Measurements from ENCODE around the gene SNAPC3. TPM values are rescaled to one million over a fixed set of nuclear protein-coding genes. Genes with fewer than 3 reads are reported as not detected.

The SNAPC3 gene
- 10 to 100 TPM; 30.3 to 32.1 TPM for total RNA-seq

DNA sequence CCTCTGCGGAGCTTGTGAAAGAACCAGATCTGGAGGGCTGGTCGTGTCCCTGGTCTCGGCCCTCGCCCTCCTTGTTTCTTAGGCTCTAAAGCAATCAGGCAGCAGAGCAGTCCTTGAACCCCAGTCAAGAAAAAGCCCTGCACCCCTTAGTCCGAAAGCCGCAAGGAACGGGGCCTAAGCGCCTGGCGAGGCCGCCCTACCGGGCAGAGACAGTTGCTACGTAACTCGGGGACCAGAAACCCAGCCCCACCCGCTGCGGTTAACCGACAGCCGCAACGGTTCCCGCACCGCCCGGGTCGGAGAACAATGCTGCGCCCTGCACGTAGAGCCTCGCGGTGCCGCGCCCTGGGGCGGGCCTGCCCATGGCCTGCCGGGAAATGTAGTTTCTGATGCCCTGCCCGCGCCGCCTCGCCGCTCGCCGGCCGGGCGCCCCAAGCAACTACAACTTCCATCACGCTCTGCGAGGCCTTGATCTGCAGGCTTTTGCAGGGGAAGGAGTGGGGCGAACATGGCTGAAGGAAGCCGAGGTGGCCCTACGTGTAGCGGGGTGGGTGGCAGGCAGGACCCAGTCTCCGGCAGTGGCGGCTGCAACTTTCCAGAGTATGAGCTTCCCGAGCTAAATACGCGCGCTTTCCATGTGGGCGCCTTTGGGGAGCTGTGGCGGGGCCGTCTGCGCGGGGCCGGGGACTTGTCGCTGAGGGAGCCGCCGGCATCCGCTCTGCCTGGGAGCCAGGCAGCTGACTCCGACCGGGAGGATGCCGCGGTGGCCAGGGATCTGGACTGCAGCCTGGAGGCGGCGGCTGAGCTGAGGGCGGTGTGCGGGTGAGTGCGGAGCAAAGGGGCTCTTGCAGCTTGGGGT, at the start of gene SNAPC3:
Gene SNAPC3, plus strand, starts transcription at position 505 of the 859 bp plus-strand sequence. Its CDS starts 4 bp downstream, at position 509.
- peaks cover 22% of the 10 kb centered on the region for H3K36me3 Mint-ChIP-seq (ENCODE audit: low read depth)
- intact Hi-C loops (cut with micrococcal nuclease) = loop anchor here (5.0 kb wide), 2 partner anchors 125 to 145 kb away; no protein-coding TSS in a partner anchor

DNA sequence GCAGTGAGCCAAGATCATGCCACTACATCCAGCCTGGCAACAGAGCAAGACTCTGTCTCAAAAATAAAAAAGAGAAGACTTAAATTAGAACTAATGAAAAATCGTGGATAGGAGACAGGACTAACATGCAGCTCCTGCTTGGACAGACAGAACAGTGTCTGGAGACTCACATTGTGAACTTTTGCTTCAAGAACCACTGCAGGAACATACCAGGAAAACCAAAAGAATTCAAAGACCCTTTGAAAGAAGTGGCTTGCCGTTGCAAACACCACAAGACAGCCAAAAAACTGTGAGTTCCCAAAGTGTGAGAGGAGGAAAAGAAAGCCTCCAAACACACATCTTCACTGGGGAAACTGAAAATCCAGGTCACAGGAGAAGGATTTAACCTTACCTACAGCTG, 48.8 kb upstream of the SNAPC3 start:
- no peak overlapping the region for H3K27ac Mint-ChIP-seq
- no peak for DNase-seq
- no peak overlapping the region for H3K4me3 Mint-ChIP-seq
- peaks cover 4% of the 10 kb centered on the region for H3K27me3 Mint-ChIP-seq
- H3K9me3 Mint-ChIP-seq = no peaks in the 10 kb centered on the region
- no peaks in the 10 kb centered on the region for H3K36me3 Mint-ChIP-seq (ENCODE audit: low read depth)
- CTCF ChIA-PET = no interaction called here
- no peaks in the 10 kb centered on the region for H3K4me1 Mint-ChIP-seq (ENCODE audit: low read depth)
- intact Hi-C loops (cut with micrococcal nuclease) = no loop called here
- POLR2A ChIA-PET = interaction anchor here (1.0 kb wide), 1 partner anchor 111 kb away, joined by 3 read pairs; no protein-coding TSS in a partner anchor
- ATAC-seq = no peak
- TF ChIP-seq, protein P1, sequence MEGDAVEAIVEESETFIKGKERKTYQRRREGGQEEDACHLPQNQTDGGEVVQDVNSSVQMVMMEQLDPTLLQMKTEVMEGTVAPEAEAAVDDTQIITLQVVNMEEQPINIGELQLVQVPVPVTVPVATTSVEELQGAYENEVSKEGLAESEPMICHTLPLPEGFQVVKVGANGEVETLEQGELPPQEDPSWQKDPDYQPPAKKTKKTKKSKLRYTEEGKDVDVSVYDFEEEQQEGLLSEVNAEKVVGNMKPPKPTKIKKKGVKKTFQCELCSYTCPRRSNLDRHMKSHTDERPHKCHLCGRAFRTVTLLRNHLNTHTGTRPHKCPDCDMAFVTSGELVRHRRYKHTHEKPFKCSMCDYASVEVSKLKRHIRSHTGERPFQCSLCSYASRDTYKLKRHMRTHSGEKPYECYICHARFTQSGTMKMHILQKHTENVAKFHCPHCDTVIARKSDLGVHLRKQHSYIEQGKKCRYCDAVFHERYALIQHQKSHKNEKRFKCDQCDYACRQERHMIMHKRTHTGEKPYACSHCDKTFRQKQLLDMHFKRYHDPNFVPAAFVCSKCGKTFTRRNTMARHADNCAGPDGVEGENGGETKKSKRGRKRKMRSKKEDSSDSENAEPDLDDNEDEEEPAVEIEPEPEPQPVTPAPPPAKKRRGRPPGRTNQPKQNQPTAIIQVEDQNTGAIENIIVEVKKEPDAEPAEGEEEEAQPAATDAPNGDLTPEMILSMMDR (IDR thresholded peaks at IDR 0.05) = no peak

More for the DNA sequence above, at the start of gene SNAPC3:
- ChIA-PET POLR2A (interaction anchor here (0.8 to 1.9 kb wide), 8 partner anchors 10 to 151 kb away, joined by 3 to 8 read pairs (median 4); partner anchors contain the start of genes CCDC171 and PSIP1), CTCF (interaction anchor here (0.6 to 2.7 kb wide), 8 partner anchors 10 to 212 kb away, joined by 3 to 9 read pairs (median 4); no protein-coding TSS in a partner anchor)
- peak; percentile 97 for ATAC-seq
- Mint-ChIP-seq H3K9me3 (no peaks in the 10 kb centered on the region), H3K27ac (peak within 1 kb of the TSS; percentile 89), H3K4me3 (peak within 1 kb of the TSS; percentile 95), H3K27me3 (no peaks in the 10 kb centered on the region), H3K4me1 (ENCODE audit: low read depth) (peaks cover 26% of the 10 kb centered on the region)
- peak; percentile 94 for DNase-seq
- TF ChIP-seq, protein P1 (IDR thresholded peaks at IDR 0.05) = no peak

DNA sequence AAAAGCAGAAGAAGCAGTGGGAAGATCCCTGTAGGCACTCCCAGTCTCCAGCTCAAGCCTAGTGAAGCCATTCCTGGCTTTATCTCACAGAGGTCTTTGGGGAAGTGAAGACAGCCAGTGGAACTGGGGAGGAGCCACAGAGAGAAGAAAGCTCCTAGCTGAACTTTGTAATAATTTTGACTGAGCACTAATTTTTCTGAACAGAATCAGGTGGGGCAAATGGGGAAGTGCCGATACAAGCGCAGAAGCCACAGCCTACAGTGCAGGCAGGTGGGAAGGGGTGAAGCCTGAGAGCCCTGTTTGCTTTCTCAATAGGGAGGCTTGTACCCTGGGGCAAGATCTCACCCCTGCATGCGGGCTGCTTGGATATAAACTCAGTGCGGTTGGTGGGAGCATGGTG, 48.4 kb upstream of the SNAPC3 start:
- ChIA-PET CTCF (no interaction called here), POLR2A (interaction anchor here (1.0 kb wide), 1 partner anchor 110 kb away, joined by 3 read pairs; no protein-coding TSS in a partner anchor)
- Mint-ChIP-seq H3K4me1 (ENCODE audit: low read depth) (no peaks in the 10 kb centered on the region), H3K4me3 (no peak overlapping the region), H3K9me3 (no peaks in the 10 kb centered on the region), H3K27me3 (peaks cover 4% of the 10 kb centered on the region), H3K36me3 (ENCODE audit: low read depth) (no peaks in the 10 kb centered on the region), H3K27ac (no peak overlapping the region)
- TF ChIP-seq, protein P1 (IDR thresholded peaks at IDR 0.05) = no peak
- intact Hi-C loops (cut with micrococcal nuclease) = no loop called here
- DNase-seq (no peak), ATAC-seq (no peak)

DNA sequence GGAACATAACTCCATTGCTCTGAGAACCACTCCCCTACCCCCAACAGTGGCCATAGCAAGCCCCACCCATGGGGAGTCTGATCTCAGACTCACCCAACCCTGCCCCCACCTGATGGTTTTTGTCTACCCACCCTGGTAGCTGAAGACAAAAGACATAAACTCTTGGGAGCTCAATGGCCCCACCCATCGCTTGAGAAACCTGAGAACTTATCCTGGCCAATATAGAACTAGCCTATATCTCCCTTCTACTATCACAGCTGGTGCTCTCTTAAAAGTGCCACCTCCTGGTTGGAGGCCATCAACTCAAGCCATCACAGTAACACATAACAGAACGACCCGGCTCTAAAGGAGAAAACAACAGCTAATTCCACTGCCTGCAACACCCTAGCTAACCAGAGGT, 47.9 kb upstream of the SNAPC3 start:
- TF ChIP-seq, protein P1 (IDR thresholded peaks at IDR 0.05) = no peak
- H3K27ac Mint-ChIP-seq = no peak overlapping the region
- DNase-seq (no peak), ATAC-seq (no peak)
- no peak overlapping the region for H3K4me3 Mint-ChIP-seq
- no peaks in the 10 kb centered on the region for H3K36me3 Mint-ChIP-seq (ENCODE audit: low read depth)
- H3K9me3 Mint-ChIP-seq = no peaks in the 10 kb centered on the region
- no peaks in the 10 kb centered on the region for H3K4me1 Mint-ChIP-seq (ENCODE audit: low read depth)
- POLR2A ChIA-PET = no interaction called here
- H3K27me3 Mint-ChIP-seq = peaks cover 5% of the 10 kb centered on the region
- intact Hi-C loops (cut with micrococcal nuclease) = no loop called here
- CTCF ChIA-PET = no interaction called here
